Stimulated activated CD4-positive, alpha-beta T cell treated with anti-CD3 and anti-CD28 coated beads, TNF-alpha, amount 100 ng/mL, for 24 hours (primary cell): ENCODE data around the gene PCDHGA6.

Experiments
- DNase-seq, 3 experiments: peaks; one replicate each; pipeline ENCODE4 v3.0.0-alpha.2; 2020; ENCODE audit warnings: low read depth in 3 of 3

PCDHGA6 gene

GRCh38 chr5:141419074-141419880 lies 45.6 kb downstream of the PCDHGA6 start:
- no peak for DNase-seq

- peak in 1 of 3 experiments; percentile 36 for DNase-seq
Measured at GRCh38 chr5:141420855-141421488, 47.3 kb downstream of the PCDHGA6 start, which contains the start of gene PCDHGA11. Gene PCDHGA11, plus strand, starts transcription at chr5:141421051. Its CDS starts 177 bp downstream, at chr5:141421228.

DNA sequence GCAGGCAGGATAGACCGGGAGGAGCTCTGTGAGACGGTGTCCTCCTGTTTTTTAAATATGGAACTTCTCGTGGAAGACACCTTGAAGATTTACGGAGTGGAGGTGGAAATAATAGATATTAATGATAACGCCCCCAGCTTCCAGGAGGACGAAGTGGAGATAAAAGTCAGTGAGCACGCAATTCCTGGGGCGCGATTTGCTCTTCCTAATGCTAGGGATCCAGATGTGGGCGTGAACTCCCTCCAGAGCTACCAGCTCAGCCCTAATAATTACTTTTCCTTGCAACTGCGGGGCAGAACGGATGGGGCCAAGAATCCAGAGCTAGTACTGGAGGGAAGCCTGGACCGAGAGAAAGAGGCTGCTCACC lies 47.8 kb downstream of the PCDHGA6 start:
- no peak for DNase-seq

GRCh38 chr5:141422742-141423291 lies 49.1 kb downstream of the PCDHGA6 start:
- no peak for DNase-seq

DNA sequence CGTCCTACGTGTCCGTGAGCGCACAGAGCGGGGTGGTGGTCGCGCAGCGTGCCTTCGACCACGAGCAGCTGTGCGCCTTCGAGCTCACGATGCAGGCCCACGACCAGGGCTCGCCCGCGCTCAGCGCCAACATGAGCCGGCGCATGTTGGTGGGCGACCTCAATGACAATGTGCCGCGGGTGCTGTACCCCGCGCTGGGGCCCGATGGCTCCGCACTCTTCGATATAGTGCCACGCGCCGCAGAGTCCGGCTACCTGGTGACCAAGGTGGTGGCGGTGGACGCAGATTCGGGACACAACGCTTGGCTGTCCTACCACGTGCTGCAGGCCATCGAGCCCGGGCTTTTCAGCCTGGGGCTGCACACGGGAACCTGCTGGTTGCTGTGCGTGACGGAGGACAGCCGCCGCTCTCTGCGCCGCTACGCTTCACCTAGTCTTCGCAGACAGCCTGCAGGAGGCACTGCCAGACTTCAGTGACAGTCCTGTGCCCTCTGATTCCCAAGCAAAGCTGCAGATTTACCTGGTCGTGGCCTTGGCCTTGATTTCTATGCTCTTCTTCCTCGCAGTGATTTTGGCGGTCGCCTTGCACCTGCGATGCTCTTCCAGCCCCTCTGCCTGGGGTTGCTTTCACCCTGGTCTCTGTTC lies 54.2 kb downstream of the PCDHGA6 start:
- no peak for DNase-seq
